ENCODE measurements around the gene ABI2.
"Not testable (repeated sequence)": the region's sequence is repeated elsewhere in the genome, so short reads cannot be mapped to it uniquely, and the experiment has no call there.

Gene ABI2

DNA sequence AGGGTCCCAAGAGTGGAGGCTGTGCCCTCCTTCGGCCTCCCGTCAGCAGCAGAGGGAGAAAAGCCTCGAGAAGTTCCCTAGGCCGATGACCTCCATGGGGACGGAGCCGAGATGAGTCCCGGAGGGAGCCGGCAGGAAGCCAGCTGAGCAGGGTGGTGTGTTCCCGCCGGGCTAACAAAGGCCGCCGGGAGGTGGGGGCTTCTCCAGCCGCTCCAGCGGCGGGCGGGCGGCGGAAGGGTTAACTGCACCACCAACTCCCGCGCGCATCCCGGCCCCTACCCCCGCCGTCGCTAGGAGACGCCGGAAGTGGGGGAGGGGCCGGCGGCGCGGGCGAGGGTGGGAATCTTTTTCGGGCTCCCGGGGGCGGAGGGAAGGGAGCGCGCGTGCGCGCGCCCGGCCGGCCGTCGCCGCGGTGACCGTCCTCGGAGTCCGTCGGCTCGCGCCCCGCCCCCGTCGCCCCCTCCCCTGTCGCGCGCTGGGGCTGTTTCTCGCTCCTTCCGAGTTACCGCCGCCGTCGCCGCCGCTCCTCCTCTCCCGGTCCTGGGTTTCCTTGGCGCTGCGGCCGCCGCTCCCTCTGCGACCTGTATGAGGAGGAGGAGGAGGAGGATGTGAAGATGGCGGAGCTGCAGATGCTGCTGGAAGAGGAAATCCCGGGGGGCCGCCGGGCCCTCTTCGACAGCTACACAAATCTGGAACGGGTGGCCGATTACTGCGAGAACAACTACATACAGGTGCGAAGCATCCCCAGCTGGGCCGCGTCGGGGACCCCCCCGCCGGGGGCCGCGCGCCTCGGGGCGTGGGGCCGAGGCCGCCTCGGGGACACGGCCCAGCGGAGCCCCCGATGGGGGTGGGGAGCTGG, at the start of gene ABI2:
ABI2 (plus strand) TSS at position 494 of the 859 bp plus-strand sequence; CDS start at position 615, 121 bp downstream.
- peak; percentile 88 for DNase-seq

DNA sequence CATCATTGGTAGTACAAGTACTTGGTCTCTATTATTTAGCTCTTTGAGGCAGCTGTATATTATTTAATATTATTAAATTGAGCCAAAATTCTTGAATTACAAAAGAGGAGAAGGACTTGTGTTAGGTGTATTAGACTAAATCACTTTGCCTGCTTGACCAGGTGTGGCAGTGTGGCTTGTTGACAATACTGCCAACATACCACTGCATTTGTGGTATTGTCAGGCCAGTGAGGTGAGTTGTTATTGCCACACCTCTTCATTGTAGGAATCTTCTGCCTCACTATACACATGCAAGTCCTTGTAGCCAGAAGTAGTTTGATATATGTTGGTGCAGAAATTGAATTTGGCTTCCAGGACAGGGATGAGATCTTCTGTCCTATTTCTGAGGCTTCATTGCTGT, 48.9 kb upstream of the ABI2 start:
- no peak for DNase-seq

DNA sequence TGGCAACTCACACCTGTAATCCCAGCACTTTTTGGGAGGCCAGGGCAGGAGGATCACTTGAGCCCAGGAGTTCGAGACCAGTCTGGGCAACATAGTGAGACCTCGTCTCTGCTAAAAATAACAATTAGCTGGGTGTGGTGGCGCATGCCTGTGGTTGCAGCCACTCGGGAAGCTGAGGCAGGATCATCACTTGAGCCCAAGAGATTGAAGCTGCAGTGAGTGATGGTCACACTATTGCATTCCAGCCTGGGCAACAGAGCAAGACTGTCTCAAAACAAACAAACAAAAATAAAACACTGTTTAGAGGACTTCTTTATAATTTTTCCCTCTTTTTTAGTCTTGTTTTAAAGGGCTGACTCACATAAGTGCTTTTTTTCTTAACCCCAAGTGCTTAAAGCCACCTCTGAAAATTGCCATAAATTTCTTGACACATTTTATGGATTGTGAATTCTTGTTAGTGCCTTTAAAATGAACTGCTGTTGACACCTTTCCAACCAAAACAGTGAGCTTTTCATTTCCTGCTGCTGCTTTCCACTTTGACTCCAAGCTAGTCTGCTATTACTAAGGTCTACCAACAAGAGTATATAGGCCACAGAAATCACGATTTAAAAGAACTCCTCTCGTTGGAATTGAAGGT, 47.6 kb upstream of the ABI2 start:
- DNase-seq, result peak; percentile 85

DNA sequence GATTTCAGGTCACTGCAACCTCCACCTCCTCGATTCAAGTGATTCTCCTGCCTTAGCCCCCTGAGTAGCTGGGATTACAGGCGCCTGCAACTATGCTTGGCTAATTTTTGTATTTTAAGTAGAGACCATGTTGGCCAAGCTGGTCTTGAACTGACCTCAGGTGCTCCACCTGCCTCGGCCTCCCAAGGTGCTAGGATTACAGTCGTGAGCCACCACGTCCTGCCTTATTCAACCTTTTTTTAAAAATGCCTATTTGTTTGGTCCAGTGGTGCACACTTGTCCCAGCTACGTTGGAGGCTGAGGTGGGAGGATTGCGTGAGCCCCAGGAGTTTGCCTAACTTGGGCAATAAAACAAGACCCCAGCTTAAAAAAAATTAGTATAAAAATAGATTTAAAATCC, 46.1 kb upstream of the ABI2 start:
- no peak for DNase-seq

DNA sequence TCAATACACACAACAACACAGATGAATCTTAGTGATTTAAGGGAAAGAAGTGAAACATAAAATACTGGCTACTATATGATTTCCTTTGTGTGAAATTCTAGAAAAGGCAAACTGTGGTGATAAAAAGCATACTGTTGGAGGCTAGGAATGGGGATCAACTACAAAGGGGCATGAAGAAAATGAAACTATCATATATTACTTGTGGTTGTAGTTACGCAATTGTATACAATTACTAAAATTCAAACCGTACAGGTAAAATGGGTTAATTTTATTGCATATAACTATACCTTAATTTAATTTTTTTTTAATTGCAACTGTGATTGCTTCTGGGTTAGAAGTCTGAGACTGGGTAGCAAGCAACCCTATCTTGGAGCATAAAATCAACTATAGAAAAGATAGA, 41.7 kb upstream of the ABI2 start:
- DNase-seq, result no peak

DNA sequence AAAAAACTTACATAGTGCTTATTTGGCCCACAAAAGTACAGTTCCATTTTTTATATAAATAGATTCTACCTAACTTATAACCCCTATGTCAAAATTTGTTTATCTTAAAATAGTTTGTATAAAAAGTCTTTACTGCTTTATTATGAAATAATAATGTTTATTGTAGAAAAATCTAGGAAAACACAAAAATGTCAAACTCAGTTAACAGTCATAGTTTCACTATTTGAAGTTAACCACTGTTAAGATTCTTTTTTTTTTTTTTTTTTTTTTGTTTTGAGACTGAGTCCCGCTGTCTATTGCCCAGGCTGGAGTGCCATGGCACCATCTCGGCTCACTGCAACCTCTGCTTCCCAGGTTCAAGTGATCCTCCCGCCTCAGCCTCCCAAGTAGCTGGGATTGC, 26.5 kb upstream of the ABI2 start:
- no peak for DNase-seq

DNA sequence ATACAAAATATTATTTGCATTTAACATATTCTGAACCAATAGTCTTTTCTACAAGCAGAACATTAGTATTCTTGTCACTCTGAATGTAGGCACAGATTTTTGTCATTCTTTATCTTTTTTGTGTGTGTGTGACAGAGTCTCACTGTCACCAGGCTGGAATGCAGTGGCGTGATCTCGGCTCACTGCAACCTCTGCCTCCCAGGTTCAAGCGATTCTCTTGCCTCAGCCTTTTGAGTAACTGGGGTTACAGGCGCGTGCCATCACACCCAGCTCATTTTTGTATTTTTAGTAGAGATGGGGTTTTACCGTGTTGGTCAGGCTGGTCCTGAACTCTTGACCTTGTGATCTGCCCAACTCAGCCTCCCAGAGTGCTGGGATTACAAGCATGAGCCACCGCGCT, 25.6 kb upstream of the ABI2 start:
- not testable (repeated sequence) for DNase-seq

DNA sequence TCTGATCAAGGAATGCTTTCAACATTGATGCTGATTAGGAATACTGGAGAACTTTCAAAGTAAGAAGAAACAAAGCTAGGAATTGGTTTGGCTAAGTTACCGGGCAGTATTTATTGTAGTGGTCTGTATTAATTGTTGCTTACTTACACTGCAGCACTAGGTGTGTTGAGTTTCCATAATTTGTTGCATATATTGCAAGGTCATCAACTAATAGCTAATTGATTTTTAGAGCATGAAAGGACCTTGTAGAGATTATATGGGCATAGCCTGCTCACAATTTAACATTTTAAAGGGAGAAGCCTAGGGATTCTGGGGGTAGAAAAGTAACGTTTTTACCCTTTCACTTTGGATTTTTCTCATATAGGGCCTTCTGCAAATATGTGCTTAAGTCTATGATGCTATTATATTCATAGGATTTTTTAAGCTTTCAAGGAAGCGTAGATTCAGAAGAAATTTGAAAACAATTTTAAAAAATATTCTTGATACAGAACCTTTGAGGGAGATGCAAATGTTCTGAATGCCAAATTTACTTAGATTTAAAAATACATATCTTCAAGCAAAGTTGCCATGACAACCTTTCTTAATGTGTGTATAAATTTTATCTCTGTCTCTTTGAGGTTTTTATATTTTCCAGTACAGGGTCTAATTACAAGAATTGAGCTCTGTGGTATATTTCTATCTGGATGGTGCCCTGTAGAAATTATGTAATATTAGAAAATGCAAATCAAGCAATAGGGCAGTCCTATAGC, 17.3 kb upstream of the ABI2 start:
- no peak for DNase-seq

DNA sequence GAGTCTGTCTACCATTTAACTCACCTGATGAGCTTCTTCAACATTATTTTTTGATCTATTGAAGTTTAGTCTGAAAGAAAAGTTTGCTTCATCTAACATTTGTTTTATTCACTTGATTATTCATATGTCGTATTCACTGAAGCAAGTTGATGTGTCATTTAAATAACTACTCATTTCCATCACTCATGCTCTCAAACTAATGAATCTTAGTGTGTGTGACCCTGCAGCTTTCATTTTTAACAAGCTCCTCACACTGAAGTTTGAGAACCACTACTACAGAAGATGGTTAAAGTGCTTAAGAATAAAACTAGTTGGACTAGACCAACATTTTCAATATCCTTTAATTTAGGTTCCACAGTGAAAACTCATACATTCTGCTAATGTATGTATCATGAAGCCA, 1.8 kb upstream of the ABI2 start:
- DNase-seq, result no peak

DNA sequence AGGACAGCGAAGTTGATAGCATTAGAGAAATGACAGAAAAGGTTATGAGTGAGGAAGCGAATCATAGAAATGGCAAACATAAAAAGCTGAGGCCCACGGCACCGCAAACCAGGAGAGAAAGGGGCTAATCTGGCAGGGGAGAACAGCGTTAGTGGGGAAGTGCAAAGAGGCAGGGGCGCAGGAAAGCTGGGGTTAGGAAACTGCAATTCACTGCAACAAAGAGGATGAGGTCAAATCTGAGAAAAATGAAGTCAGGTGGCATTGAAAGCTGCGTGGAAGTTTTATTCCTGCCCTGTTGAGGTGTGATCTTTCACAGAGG, 653 bp upstream of the ABI2 start:
- DNase-seq, result no peak

DNA sequence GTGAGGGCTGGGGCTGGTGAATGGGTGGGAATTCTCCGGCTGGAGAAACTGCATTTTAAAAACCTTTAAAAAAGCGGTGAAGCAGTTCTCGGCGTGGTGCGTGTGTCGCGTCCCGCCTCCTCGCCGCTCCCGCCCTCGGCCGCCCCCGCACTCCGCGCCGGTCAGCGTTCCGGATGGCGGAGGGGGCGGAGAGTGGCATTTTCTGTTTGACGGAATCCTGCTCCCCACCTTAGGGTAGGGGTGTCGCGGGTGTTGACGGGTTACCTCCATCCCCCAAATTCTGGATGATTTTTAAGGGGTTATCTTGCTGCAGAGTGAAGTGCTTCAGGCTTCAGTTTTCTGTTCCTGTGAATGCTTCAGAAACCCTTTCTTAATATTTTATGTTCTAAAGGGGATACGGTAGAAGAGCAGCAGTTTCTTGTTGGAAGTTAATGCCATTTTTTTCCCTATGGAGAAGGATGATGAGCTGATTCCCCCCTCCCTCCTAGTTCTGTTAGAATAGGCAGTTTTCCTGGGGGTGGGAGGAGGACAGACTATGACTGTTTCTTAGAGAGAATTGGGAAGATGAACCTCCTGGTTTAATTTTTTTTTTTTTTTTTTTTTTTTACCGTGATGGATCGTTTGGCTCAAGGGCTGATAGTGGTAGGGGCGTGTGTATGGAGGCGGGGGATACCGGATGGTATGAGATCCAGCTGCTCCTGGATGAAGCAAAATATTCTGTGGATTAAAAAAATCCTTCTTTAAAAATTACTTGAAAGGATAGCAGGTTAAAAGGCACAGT, 756 bp downstream of the ABI2 start:
- peak; percentile 24 for DNase-seq

DNA sequence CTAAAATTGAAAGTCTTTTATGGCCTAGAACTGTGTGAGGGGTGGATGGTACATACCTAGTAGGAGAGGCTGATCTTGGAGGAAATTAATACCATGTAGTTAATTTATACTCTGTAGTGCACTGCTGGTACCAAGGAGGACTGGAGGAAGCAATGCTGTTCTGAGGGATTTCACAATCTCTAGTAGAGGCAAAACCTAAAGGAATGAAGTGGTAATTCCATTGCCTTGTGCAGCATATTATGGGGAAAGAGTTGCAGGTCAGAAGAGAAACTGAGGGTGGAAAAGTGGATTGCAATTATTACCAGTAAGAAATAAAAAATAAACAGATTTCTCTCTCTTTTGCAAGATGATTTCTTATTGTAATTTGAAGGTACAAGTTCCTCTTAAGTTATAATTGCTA, 2.2 kb downstream of the ABI2 start:
- peak; percentile 45 for DNase-seq

DNA sequence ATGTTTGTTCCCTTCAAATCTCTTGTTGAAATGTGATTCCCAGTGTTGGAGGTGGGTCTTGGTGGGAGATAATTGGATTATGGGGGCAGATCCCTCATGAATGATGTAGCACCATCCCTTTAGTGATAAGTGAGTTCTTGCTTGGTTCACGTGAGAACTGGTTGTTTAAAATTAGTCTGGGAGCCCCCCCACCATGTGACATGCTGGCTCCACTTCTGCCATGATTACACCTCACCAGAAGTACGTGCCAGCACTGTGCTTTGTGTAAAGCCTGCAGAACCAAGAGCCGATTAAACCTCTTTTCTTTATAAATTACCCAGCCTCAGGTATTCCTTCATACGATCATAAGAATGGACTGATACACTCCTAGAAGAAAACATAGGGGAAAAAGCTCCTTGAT, 10.1 kb downstream of the ABI2 start:
- DNase-seq, result no peak

DNA sequence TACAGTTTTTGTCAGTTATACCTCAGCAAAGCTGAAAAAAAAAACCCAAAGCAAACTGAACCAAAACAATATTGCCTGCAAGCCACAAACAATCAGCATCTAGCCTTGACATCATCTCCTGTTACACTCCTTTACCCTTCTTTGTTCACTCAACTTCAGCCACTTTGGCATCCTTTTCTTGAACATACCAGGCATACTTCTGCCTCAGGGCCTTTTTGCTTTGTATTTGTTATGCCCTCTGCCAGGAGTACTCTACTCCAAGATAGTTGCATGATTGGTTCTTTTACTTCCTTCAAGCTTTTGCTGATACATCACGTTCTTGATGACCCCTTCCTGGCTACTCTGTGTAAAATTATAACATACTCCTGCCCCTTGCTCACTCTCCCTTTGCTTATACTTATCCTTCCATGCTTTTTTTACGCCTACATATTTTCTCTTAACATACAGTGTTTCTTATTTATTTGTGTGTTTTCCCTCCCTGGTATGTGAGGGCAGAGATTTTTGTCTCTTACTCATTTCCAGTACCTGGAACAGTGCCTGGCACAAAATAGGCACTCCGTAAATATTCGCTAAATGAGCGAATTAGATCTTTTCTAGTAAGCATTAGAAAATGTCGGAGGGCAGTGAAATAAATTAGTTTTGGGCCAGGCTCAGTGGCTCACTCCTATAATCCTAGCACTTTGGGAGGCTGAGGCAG, 12.7 kb downstream of the ABI2 start:
- DNase-seq, result peak; percentile 62

DNA sequence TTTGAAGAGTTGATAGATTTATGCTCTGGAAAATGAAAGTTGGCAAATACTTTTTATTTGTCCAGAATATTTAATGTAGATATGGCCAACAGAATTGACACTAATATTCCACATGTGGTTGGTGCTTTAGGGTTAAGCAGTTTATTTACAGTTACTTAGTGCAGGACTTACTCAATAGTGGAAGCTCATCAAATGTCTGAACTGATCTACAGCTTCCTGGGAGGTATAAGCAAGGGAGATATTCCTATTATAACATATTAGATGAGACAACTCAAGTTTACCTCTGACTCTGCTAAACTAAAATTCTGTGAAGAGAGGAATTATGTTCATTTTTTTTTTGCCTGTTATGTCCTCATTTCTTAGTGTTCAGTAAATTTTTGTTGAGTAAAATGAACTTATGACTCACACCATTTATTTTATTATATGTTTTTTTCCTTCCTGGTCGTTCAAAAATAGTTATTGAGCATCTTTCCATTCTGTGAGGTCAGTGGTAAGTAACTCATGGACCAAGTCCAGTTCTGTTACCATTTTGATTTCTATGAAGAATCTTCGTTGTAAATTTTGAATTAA, 13.6 kb downstream of the ABI2 start:
- DNase-seq, result no peak

DNA sequence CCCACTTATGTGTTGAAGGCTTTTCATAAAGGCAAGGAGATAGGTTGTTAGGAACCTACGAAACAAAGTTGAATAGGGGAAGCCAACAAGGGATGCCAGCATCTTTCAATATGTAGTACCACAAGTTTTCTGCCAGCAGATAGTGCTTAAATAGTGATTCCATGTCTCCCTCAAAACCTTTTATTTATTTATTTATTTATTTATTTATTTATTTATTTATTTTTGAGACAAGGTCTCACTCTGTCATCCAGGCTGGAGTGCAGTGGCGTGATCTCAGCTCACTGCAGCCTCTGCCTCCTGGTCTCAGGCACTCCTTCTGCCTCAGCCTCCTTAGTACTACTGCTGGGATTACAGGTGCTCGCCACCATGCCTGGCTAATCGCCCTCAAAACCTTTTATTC, 14.2 kb downstream of the ABI2 start:
- not testable (repeated sequence) for DNase-seq

DNA sequence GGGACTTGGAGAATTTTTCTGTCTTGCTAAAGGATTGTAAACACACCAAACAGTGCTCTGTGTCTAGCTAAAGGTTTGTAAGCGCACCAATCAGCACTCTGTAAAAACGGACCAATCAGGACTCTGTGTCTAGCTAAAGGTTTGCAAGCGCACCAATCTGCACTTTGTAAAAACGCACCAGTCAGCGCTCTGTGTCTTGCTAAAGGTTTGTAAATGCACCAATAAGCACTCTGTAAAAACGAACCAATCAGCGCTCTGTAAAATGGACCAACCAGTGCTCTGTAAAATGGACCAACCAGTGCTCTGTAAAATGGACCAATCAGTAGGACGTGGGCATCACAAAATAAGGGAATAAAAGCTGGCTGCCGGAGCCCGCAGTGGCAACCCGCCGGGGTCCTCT, 16.5 kb downstream of the ABI2 start:
- no peak for DNase-seq

DNA sequence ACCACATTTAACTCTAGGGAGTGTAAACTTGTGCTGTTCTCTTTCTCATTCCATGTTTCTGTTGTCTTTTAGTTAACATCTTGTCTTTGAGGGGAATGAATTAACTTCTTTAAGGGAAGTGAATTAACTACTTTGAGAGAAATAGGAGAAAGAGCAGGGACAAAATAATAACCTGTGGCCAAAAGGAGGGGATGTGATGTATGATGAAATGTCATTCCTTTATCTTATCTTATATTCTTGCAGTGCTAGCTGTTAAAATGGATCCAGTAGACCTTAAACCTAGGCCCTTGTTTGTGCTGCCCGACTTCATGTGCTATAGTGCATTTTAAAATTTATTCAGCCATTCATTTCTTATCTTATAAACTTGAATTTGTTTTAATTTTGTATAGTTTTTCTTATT, 18.4 kb downstream of the ABI2 start:
- no peak for DNase-seq

DNA sequence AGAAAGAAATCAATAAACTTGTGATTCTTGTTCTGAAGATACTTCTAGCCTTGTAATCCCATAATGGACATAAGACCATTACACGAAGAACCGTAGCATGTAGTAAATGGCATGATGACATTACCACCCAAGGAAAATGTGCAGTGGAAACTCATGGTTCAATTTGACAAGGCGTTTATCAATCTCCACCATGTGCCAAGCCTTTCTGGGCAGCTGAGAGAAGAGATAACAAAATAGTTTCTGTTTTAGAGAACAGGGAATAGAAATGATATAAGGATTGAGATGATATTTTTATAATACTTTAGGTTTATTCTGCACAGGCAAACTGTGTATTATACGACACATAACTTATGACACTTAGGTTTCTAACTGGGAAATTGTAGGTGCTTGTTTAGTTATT, 19.2 kb downstream of the ABI2 start:
- DNase-seq, result no peak

DNA sequence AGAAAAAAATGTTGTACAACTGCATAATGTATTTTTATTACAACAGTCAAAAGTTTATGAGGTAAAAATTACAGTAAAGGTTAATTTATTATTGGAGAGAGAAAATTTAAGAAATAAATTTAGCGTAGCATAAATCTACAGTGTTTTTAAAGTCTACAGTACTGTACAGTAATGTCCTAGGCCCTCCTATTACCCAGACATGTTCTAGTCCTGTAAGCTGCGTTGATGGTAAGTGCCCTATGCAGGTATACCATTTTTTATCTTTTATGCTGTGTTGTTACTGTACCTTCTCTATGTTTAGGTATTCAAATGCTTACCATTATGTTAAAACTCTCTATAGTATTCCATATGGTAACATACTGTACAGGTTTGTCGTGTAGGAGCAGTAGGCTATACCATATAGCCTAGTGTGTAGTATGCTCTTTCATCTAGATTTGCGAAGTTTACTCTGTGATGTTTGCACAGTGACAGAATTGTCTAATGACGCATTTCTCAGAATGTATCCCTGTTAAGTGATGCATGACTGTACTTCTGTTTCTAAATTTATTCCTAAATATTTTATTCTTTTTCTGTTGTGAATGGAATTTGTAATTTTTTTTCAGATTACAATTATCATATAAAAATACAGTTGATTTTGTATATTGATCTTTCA, 24.5 kb downstream of the ABI2 start:
- no peak for DNase-seq

DNA sequence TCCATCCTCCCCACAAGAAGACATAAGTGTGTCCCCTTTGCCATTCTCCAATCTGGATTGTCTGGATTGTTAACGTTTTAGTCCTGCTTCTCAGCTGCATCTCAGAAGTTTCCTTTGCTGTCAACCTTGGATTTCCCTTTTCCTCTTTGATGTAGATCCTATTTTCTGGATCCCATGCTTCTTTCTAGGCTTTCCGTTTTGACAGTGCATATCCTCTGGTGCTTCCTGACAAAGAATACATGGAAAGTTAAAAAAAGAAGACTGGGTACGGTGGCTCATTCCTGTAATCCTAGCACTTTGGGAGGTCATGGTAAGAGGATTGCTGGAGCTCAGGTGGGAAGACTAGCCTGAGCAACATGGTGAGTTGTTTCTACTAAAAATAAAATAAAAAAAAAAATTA, 26.8 kb downstream of the ABI2 start:
- no peak for DNase-seq

DNA sequence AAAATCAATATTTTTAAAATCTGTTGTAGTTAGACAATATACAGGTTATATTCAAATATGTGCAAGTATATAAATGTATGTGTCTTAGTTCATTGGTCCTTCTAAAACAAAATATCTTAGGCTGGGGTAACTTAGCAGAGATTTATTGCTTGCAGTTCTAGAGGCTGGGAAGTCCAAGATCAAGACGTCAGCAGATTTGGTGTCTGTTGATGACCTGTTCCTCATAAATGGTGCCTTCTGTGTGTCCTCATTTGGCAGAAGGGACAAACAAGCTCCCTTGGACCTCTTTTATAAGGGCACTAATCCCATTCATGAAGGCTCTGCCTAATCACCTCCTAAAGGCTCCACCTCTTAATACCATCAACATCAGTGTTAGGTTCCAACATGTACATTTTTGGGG, 31.3 kb downstream of the ABI2 start:
- no peak for DNase-seq

Data from fibroblast of skin of right quadriceps (primary cell).